CD14-positive monocyte (primary cell): Measurements from ENCODE around the gene PKN3. TPM values are rescaled to one million over a fixed set of nuclear protein-coding genes. Genes with fewer than 3 reads are reported as not detected.

Experiments used
- DNase-seq, 3 donors: peaks; one replicate each; pipeline ENCODE4 v3.0.0-alpha.2; 2011 to 2022
- H2AFZ ChIP-seq: 2 replicates; pipeline ENCODE4 v1.6.0; 2012; ENCODE audit warnings: mild to moderate bottlenecking, low read depth, low read length, inconsistent platforms; ENCODE audit not compliant: insufficient read depth, poor library complexity, severe bottlenecking
- H3K27ac ChIP-seq, 2 donors: 1 replicate in 1 of 2; 2 replicates in 1 of 2; pipeline ENCODE4 v1.5.1; 2012 to 2013; ENCODE audit warnings: low read length in 2 of 2, control low read depth in 1 of 2, inconsistent platforms in 1 of 2, low read depth in 1 of 2, mild to moderate bottlenecking in 1 of 2
- H3K27me3 ChIP-seq, 2 donors: one replicate each; pipeline versions ENCODE4 v1.6.0 to v1.6.1; 2011 to 2013; ENCODE audit warnings: low read length in 2 of 2; ENCODE audit not compliant: control insufficient read depth in 2 of 2, insufficient read depth in 2 of 2
- H3K36me3 ChIP-seq, 2 donors: replicated peaks in 1 of 2; 1 replicate in 1 of 2; 2 replicates in 1 of 2; pipeline versions ENCODE4 v1.5.1 to v1.6.1; 2012 to 2013; ENCODE audit warnings: low read length in 2 of 2, control low read depth in 1 of 2, inconsistent platforms in 1 of 2, mild to moderate bottlenecking in 1 of 2; ENCODE audit not compliant: insufficient read depth in 2 of 2, control insufficient read depth in 1 of 2
- H3K4me1 ChIP-seq, 2 donors: 1 replicate in 1 of 2; 2 replicates in 1 of 2; pipeline versions ENCODE4 v1.5.1 to v1.6.1; 2012 to 2013; ENCODE audit warnings: low read length in 2 of 2, control low read depth in 1 of 2, inconsistent platforms in 1 of 2, mild to moderate bottlenecking in 1 of 2, moderate library complexity in 1 of 2; ENCODE audit not compliant: insufficient read depth in 2 of 2, control insufficient read depth in 1 of 2
- H3K4me2 ChIP-seq: replicated peaks from 2 replicates; pipeline ENCODE3; 2012; ENCODE audit warnings: low read length, moderate library complexity, mild to moderate bottlenecking; ENCODE audit not compliant: poor library complexity, severe bottlenecking; ENCODE audit errors: extremely low read depth
- H3K4me3 ChIP-seq, 3 experiments: fragments of 200-600 bp in 1 of 3; sonication (generic) in 1 of 3; replicated peaks in 1 of 3; 1 replicate in 2 of 3; 2 replicates in 1 of 3; pipeline ENCODE4 v1.5.1; 2011 to 2013; ENCODE audit warnings: low read length in 3 of 3, mild to moderate bottlenecking in 3 of 3, control low read depth in 2 of 3, low read depth in 2 of 3, inconsistent platforms in 1 of 3, moderate library complexity in 1 of 3
- H3K79me2 ChIP-seq: 2 replicates; pipeline ENCODE4 v1.6.0; 2012; ENCODE audit warnings: mild to moderate bottlenecking, control low read depth, inconsistent platforms, low read length, moderate library complexity; ENCODE audit not compliant: insufficient read depth
- H3K9ac ChIP-seq: 2 replicates; pipeline ENCODE4 v1.6.0; 2017; ENCODE audit warnings: low read length, mild to moderate bottlenecking; ENCODE audit not compliant: insufficient read depth, poor library complexity, severe bottlenecking
- H3K9me3 ChIP-seq, 2 donors: replicated peaks in 1 of 2; 1 replicate in 1 of 2; 2 replicates in 1 of 2; pipeline versions ENCODE4 v1.5.1 to v1.6.1; 2012 to 2013; ENCODE audit warnings: low read length in 2 of 2, control low read depth in 1 of 2; ENCODE audit not compliant: control insufficient read depth in 1 of 2, insufficient read depth in 1 of 2
- H4K20me1 ChIP-seq: 2 replicates; pipeline ENCODE4 v1.6.0; 2012; ENCODE audit warnings: mild to moderate bottlenecking, low read length, control low read depth, moderate library complexity; ENCODE audit not compliant: insufficient read depth
- H3K27ac Mint-ChIP-seq, 7 donors: one replicate each; pipeline ENCODE4 v1.8.0; 2020; ENCODE audit warnings: mild to moderate bottlenecking in 7 of 7, mixed read lengths in 7 of 7, moderate library complexity in 6 of 7, inconsistent platforms in 2 of 7
- H3K27me3 Mint-ChIP-seq, 3 donors: one replicate each; pipeline ENCODE4 v1.8.0; 2021 to 2022; ENCODE audit warnings: low read depth in 3 of 3, mild to moderate bottlenecking in 3 of 3, mixed read lengths in 3 of 3, moderate library complexity in 3 of 3, inconsistent platforms in 1 of 3
- H3K36me3 Mint-ChIP-seq, 2 donors: one replicate each; pipeline ENCODE4 v1.8.0; 2020; ENCODE audit warnings: mixed read lengths in 2 of 2, inconsistent platforms in 1 of 2, mild to moderate bottlenecking in 1 of 2
- H3K4me1 Mint-ChIP-seq: one replicate; pipeline ENCODE4 v1.8.0; 2020; ENCODE audit warnings: mild to moderate bottlenecking, mixed read lengths
- H3K4me3 Mint-ChIP-seq, 2 donors: one replicate each; pipeline ENCODE4 v1.8.0; 2020; ENCODE audit warnings: mild to moderate bottlenecking in 2 of 2, mixed read lengths in 2 of 2, moderate library complexity in 1 of 2
- H3K9me3 Mint-ChIP-seq, 7 donors: one replicate each; pipeline ENCODE4 v1.8.0; 2020 to 2022; ENCODE audit warnings: mixed read lengths in 7 of 7, mild to moderate bottlenecking in 6 of 7, moderate library complexity in 6 of 7, inconsistent platforms in 2 of 7
- WGBS: methylation state at CpG from one replicate; pipeline ENCODE4 v1.1.5; 2013; ENCODE audit warnings: missing lambda C conversion rate; ENCODE audit not compliant: insufficient coverage; 5-methylcytosine and 5-hydroxymethylcytosine counted together
- intact Hi-C, 2 donors: fragments of 100-400 bp; cut with micrococcal nuclease; formaldehyde crosslinking; loops; one replicate each; pipeline versions ENCODE4 v1.15.0 to v1.15.1; 2023
- polyA plus RNA-seq, 3 donors: library from polyadenylated mRNA; depleted of rRNA in 1 of 3; unstranded in 2 of 3; stranded (reverse) in 1 of 3; fragments of 300-500 nt in 2 of 3; fragments of >200 nt in 1 of 3; fragmentation: Illumina TruSeq in 2 of 3; gene quantifications; 1 replicate in 2 of 3; 2 replicates in 1 of 3; pipeline ENCODE4 v1.2.3, GENCODE V29; 2012 to 2021
- TF ChIP-seq, protein P1 (sequence below): fragments of 200-600 bp; IDR thresholded peaks from one replicate; pipeline ENCODE4 v1.8.0; 2022; ENCODE audit warnings: antibody characterized with exemption, mild to moderate bottlenecking

PKN3 gene
- polyA plus RNA-seq, 3 donors = 0.11 to 0.49 (median 0.27) TPM

DNA sequence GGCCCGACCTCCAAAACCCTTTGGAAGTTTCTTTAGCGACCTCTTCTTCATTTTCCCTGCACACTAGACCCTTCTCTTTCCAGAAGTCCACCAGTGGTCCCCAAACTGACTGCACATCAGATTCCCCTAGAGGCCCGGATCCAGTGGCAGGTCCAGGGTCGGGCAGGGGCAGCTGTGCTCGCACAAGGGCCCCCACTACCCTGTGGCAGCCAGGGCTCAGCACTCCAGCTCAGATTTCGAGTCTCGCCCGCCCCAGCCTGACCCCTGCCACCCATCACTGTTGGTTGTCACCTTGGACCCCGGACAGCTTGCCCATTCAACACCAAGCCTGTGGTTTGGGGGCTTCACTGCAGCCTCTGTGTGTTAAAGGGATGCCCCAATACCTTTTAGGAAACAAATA, 29.4 kb downstream of the PKN3 start:
- Mint-ChIP-seq H3K4me1 (peaks cover 3% of the 10 kb centered on the region), H3K27ac (peak overlapping the region in 1 of 7 donors; percentile 42), H3K9me3 (no peaks in the 10 kb centered on the region), H3K27me3 (no peaks in the 10 kb centered on the region), H3K36me3 (peaks cover 24 to 48% of the 10 kb centered on the region in 2 donors), H3K4me3 (no peak overlapping the region)
- Histone ChIP-seq H3K4me3 (no peak overlapping the region), H3K27me3 (no peaks in the 10 kb centered on the region), H3K4me2 (no peak overlapping the region), H3K36me3 (peaks cover 9 to 30% of the 10 kb centered on the region in 2 donors), H2AFZ (no peak overlapping the region), H3K9ac (no peak overlapping the region), H3K9me3 (no peaks in the 10 kb centered on the region), H3K4me1 (no peaks in the 10 kb centered on the region), H3K79me2 (no peaks in the 10 kb centered on the region), H3K27ac (no peak overlapping the region), H4K20me1 (no peaks in the 10 kb centered on the region)
- DNase-seq = no peak
- 82% methylated on average over 7 of the region's 9 CpGs for whole genome bisulfite sequencing
- TF ChIP-seq, protein P1, sequence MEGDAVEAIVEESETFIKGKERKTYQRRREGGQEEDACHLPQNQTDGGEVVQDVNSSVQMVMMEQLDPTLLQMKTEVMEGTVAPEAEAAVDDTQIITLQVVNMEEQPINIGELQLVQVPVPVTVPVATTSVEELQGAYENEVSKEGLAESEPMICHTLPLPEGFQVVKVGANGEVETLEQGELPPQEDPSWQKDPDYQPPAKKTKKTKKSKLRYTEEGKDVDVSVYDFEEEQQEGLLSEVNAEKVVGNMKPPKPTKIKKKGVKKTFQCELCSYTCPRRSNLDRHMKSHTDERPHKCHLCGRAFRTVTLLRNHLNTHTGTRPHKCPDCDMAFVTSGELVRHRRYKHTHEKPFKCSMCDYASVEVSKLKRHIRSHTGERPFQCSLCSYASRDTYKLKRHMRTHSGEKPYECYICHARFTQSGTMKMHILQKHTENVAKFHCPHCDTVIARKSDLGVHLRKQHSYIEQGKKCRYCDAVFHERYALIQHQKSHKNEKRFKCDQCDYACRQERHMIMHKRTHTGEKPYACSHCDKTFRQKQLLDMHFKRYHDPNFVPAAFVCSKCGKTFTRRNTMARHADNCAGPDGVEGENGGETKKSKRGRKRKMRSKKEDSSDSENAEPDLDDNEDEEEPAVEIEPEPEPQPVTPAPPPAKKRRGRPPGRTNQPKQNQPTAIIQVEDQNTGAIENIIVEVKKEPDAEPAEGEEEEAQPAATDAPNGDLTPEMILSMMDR = no peak
- intact Hi-C loops = no loop called here

GRCh38 chr9:128732576-128732975, 30.3 kb downstream of the PKN3 start:
- Histone ChIP-seq H3K4me2 (no peak overlapping the region), H4K20me1 (no peaks in the 10 kb centered on the region), H2AFZ (no peak overlapping the region), H3K27ac (no peak overlapping the region), H3K79me2 (no peaks in the 10 kb centered on the region), H3K27me3 (no peaks in the 10 kb centered on the region), H3K9ac (no peak overlapping the region), H3K36me3 (peaks cover 12 to 36% of the 10 kb centered on the region in 2 donors), H3K4me1 (no peaks in the 10 kb centered on the region), H3K9me3 (no peaks in the 10 kb centered on the region), H3K4me3 (no peak overlapping the region)
- Mint-ChIP-seq H3K27ac (peak overlapping the region in 1 of 7 donors; percentile 19), H3K9me3 (no peaks in the 10 kb centered on the region), H3K27me3 (no peaks in the 10 kb centered on the region), H3K4me1 (peaks cover 3% of the 10 kb centered on the region), H3K36me3 (peaks cover 30 to 54% of the 10 kb centered on the region in 2 donors), H3K4me3 (no peak overlapping the region)
- intact Hi-C loops = no loop called here
- 96% methylated on average over 13 of the region's 13 CpGs for WGBS
- TF ChIP-seq, protein P1 = no peak
- DNase-seq = no peak
